K562 (cell line): ENCODE data around the gene POLD4. TPM values are rescaled to one million over a fixed set of nuclear protein-coding genes. Genes with fewer than 3 reads are reported as not detected.

Source experiments
- E4F1 ChIP-seq: fragments of 250-450 bp; sonication (Bioruptor Pico); IDR thresholded peaks from 2 replicates; pipeline ENCODE4 v1.5.0; 2021; ENCODE audit warnings: mild to moderate bottlenecking, borderline replicate concordance
- EP300 ChIP-seq: IDR thresholded peaks from 2 replicates; pipeline ENCODE4 v1.6.1; 2012; ENCODE audit warnings: low read length, improper control_type of control experiment
- GTF2A2 ChIP-seq: IDR thresholded peaks from 2 replicates; pipeline ENCODE4 v1.6.1; 2016; ENCODE audit warnings: mild to moderate bottlenecking, missing genetic modification characterization, missing compliant biosample characterization
- LEF1 ChIP-seq: fragments of 450-650 bp; IDR thresholded peaks from 2 replicates; pipeline ENCODE4 v1.6.1; 2016; ENCODE audit warnings: mild to moderate bottlenecking
- MAFK ChIP-seq: IDR thresholded peaks from 2 replicates; pipeline ENCODE4 v1.6.1; 2011; ENCODE audit warnings: low read length, improper control_type of control experiment
- NUFIP1 ChIP-seq: fragments of 450-650 bp; IDR thresholded peaks from 2 replicates; pipeline ENCODE4 v1.6.1; 2018; ENCODE audit not compliant: partially characterized antibody
- POLR2A ChIP-seq: fragments of 450-650 bp; conservative IDR thresholded peaks from 2 replicates; pipeline ENCODE4 v1.6.1; 2016
- PPARD ChIP-seq: fragments of 250-450 bp; sonication (Bioruptor Pico); IDR thresholded peaks from 2 replicates; pipeline ENCODE4 v1.8.0; 2022; ENCODE audit warnings: inconsistent platforms, mild to moderate bottlenecking, moderate library complexity
- SMAD4 ChIP-seq: fragments of 250-450 bp; sonication (Bioruptor Pico); conservative IDR thresholded peaks from 2 replicates; pipeline ENCODE4 v1.8.0; 2021; ENCODE audit warnings: inconsistent platforms, mild to moderate bottlenecking, moderate library complexity
- SOX6 ChIP-seq: fragments of 450-650 bp; IDR thresholded peaks from 2 replicates; pipeline ENCODE4 v1.6.1; 2014; ENCODE audit warnings: mild to moderate bottlenecking
- ZBTB33 ChIP-seq: sonication (generic); formaldehyde crosslinking; IDR thresholded peaks from 2 replicates; pipeline ENCODE4 v1.8.1; 2023; ENCODE audit warnings: mild to moderate bottlenecking, missing genetic modification reagents
- ZMIZ1 ChIP-seq, 2 experiments: fragments of 150-350 bp in 1 of 2; IDR thresholded peaks; 2 replicates each; pipeline ENCODE4 v1.6.1; 2012 to 2016; ENCODE audit warnings: low read depth in 2 of 2, low read length in 2 of 2, mild to moderate bottlenecking in 1 of 2, moderate library complexity in 1 of 2
- ZNF507 ChIP-seq: conservative IDR thresholded peaks from 2 replicates; pipeline ENCODE4 v1.6.1; 2017; ENCODE audit warnings: missing genetic modification characterization, missing compliant biosample characterization
- ZNF551 ChIP-seq: fragments of 250-450 bp; sonication (Bioruptor Pico); IDR thresholded peaks from 2 replicates; pipeline ENCODE4 v1.5.0; 2021; ENCODE audit warnings: mild to moderate bottlenecking, moderate library complexity
- ZNF699 ChIP-seq: fragments of 250-450 bp; sonication (Bioruptor Pico); IDR thresholded peaks from 2 replicates; pipeline ENCODE4 v1.8.0; 2021; ENCODE audit warnings: mild to moderate bottlenecking, moderate library complexity; ENCODE audit not compliant: insufficient replicate concordance
- ZNF785 ChIP-seq: fragments of 250-450 bp; sonication (Bioruptor Pico); IDR thresholded peaks from 2 replicates; pipeline ENCODE4 v1.4.0; 2020; ENCODE audit warnings: mild to moderate bottlenecking
- polyA plus RNA-seq, 8 experiments: library from polyadenylated mRNA; depleted of rRNA in 4 of 8; stranded (reverse) in 5 of 8; unstranded in 3 of 8; fragments of >200 nt; fragmentation: Nextera tagmentation in 2 of 8; fragmentation: Illumina TruSeq in 1 of 8; extraction: Ambion mirVana in 2 of 8; extraction: Trizol in 1 of 8; gene quantifications; 2 replicates each; pipeline versions ENCODE4 v1.2.1 to v1.2.3, GENCODE V29; 2011 to 2014; ENCODE audit warnings: inconsistent platforms in 1 of 8, missing spikeins in 1 of 8
- total RNA-seq, 7 experiments: library from RNA; depleted of rRNA in 6 of 7; stranded (reverse); fragments of >200 nt in 6 of 7; fragmentation: Illumina TruSeq in 2 of 7; extraction: Trizol in 2 of 7; gene quantifications; 2 replicates each; pipeline versions ENCODE4 v1.2.1 to v1.2.3, GENCODE V29; 2011 to 2021; ENCODE audit warnings: low replicate concordance in 1 of 7
- TF ChIP-seq, protein P1 (sequence below): IDR thresholded peaks from 2 replicates; pipeline ENCODE4 v1.6.1; 2014; ENCODE audit warnings: antibody characterized with exemption

POLD4 gene
- total and polyA plus RNA-seq, 9 of the 15 experiments (the other 6 are each of a cell fraction or from before 2014, with no cell fraction given): 5.8 to 64.5 (median 18.3) TPM

DNA sequence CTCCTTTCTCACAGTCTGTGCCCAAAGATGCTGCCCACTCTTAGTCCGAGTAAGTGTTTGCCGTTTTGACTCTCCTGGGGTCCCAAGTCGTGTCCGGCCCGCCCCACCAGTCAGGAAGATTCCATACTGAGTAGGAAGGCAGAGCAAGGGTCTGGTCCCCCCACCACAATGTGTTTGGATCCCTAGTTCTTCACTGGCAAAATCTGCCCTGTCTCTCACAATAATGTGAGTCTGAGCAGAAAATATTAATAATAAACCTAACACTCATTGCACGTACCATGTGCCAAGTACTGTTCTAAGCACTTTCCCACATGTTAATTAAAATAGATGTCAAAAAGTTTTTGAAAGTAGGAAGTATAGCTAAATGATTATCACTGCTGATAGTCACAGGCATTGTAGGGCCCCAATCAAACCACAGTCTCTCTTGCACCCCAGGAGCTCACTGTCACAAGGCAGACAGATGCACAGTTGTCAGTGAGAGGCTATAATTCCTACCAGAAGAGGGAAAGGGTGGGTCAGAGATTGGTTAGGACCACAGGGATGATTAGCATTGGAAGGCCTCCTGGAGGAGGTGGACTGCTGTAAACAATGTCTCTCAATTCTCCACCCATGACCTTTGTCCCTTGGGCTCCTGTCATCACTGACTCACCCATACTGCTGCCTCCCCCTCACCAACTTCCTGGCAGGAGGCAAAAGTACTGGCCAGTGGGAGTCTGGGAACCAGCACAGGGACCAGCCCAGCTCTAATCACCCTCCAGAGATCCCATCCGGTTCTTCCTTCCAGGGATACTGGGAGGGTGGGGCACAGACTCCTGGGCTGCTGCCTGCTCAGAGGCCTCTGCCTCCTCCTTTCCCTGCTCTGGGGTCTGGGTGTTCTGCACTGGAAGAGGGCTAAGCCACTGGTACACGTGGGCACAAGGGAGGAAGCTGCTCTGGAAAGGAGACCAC, 1.0 kb upstream of the POLD4 start (continued):
- TF ChIP-seq ZMIZ1 (IDR thresholded peaks at IDR 0.05; ENCODE audit: low read depth in 2 of 2, low read length in 2 of 2) (0 out of 4 replicates have a peak, but pooled peaks of 1 of the 2 experiments have one; percentile 24), MAFK (no peak), SOX6 (peak; percentile 89), NUFIP1 (peak; percentile 47), SMAD4 (CRISPR knock-in tag) (peak; percentile 79), ZNF699 (no peak), ZNF785 (CRISPR knock-in tag) (no peak), ZNF507 (tag) (no peak), ZBTB33 (no peak), POLR2A (0 out of 2 replicates have a peak, but pooled peaks have one; percentile 31), EP300 (peak; percentile 81), GTF2A2 (no peak), ZNF551 (no peak), LEF1 (peak; percentile 56), E4F1 (no peak), PPARD (no peak)
- TF ChIP-seq, protein P1, sequence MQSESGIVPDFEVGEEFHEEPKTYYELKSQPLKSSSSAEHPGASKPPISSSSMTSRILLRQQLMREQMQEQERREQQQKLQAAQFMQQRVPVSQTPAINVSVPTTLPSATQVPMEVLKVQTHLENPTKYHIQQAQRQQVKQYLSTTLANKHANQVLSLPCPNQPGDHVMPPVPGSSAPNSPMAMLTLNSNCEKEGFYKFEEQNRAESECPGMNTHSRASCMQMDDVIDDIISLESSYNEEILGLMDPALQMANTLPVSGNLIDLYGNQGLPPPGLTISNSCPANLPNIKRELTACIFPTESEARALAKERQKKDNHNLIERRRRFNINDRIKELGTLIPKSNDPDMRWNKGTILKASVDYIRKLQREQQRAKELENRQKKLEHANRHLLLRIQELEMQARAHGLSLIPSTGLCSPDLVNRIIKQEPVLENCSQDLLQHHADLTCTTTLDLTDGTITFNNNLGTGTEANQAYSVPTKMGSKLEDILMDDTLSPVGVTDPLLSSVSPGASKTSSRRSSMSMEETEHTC: peak; percentile 42; the same call in 1 of the 2 replicates
